Putamen (tissue), 1 donor: ENCODE measurements around the gene EID2.
A peak's percentile ranks its signal among the peaks of the same experiment; 100 is the strongest.

Source experiments
- DNase-seq: peaks from one replicate; pipeline ENCODE4 v3.0.0-alpha.2; 2016; ENCODE audit warnings: low spot score

Gene EID2

DNA sequence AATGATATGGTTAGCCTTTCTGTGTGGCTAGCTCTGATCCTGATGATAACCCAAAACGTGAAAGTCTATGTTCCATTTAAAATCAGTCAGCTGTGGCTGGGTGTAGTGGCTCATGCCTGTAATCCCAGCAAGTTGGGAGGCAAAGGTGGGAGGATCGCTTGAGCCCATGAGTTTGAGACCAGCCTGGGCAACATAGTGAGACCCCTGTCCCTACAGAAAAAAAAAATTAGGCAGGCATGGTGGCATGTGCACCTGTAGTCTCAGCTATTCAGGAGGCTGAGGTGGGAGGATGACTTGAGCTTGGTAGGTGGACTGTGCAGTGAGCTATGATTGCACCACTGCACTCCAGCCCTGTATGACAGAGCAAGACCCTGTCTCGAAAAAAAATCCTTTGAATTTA lies 6.2 kb downstream of the EID2 start:
- no peak for DNase-seq

DNA sequence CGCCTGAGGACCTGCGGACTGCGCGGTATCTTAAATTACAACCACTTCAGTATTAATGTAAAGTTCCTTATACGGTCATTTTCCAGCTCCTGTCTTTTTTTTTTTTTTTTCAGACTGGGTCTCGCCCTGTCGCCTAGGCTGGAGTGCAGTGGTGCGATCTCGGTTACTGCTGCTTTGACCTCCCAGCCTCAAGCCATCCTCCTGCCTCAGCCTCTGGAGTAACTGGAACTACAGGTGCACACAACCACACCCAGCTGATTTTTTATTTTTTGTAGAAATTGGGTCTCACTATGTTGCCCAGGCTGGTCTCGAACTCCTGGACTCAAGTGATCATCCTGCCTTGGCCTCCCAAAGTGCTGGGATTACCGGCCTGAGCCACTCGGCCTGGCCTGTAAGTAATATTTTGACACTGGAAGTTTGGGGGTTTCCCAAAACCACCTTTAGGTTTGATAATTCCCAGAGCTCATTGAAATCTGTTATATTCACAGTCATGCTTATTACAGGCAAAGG lies 6.9 kb downstream of the EID2 start:
- DNase-seq: no peak

DNA sequence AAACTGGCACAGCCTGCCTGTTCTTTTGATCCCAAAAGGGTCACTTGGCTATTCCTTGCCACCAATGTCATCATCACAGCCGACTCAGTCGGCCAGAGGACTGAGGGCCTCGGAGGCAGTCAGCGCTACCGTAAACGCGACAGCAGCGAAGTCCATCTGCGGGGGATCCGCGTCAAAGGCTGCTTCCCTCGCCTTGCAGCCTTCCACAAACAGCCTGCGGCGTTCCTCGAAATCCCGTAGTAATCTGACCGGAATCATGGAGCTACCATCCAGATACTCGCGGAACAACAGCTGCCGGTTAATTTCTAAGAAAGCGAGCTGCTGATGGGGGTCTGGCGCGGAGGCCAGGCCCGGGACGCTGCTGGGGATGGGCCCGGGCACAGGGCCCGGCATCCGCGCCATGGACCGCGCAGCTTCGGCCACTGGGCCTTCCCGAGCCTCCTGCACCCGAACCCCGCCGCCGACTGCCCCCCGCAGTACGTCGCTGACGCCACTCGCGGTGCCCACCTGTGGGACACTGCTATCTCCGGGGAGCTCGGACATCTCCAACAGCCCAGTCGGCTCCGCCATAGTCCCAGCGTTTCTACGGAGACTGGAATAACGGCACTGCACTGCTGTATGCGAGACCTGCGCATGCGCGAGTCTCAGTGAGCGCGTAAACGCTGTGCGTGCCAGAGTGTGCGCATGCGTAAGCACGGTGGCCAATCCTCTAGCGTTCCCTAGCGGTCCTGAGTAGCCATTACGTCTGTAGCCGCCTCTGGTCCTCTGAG lies 7.5 kb downstream of the EID2 start, which contains the start of gene EID2B:
TSS of gene EID2B (minus strand) at position 620 of the 770 bp plus-strand sequence. CDS start at position 570, 50 bp downstream.
- DNase-seq: peak; percentile 95

DNA sequence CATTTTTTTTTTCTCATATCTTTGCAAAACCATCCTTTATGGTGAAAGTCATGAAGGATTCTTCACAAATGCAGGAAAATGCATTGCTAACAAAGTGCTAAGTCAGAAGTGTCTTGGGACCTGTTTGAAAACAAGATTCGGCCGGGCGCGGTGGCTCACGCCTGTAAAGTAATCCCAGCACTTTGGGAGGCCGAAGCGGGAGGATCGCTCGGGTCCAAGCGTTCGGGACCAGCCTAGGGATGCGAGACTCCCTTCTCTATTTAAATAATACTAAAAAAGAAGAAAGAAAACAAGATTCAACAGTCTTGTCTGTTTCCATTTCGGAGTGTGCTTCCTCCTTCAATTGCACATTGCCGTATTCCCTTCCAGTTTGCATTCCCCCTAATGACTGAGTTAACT lies 8.1 kb downstream of the EID2 start:
- DNase-seq: no peak

DNA sequence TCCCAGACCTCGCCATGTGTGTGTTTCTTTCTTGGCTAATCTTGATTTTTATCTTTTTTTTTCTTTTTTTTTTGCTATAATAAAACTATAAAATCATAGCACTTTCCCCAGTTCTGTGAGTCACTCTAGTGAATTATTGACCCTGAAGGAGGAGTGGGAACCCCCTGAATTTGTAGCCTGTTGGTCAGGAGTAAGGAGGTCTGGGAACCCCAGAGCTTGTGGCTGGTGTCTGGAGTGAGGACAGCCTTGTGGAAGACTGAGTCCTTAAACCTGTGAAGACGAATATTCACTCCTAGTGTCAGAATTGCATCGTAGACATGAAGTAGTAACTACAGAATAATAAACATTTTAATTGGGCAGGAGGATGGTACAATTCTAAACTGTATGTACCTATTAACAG lies 14.8 kb downstream of the EID2 start:
- no peak for DNase-seq

DNA sequence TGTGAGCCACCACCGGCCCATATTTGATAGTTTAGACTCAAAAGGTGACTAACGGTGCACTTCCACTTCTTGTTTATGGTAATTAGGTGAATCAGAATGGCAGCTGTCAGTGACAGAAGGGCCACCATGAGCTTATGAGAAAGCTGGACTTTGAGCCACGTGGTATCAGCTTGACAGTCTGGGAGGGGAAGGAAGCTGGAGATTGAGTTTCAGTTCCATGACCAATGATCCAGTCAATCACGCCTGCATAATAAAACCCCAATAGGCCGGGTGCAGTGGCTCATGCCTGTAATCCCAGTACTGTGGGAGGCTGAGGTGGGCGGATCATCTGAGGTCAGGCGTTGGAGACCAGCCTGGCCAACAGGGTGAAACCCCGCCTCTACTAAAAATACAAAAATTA lies 15.5 kb downstream of the EID2 start:
- DNase-seq: no peak

DNA sequence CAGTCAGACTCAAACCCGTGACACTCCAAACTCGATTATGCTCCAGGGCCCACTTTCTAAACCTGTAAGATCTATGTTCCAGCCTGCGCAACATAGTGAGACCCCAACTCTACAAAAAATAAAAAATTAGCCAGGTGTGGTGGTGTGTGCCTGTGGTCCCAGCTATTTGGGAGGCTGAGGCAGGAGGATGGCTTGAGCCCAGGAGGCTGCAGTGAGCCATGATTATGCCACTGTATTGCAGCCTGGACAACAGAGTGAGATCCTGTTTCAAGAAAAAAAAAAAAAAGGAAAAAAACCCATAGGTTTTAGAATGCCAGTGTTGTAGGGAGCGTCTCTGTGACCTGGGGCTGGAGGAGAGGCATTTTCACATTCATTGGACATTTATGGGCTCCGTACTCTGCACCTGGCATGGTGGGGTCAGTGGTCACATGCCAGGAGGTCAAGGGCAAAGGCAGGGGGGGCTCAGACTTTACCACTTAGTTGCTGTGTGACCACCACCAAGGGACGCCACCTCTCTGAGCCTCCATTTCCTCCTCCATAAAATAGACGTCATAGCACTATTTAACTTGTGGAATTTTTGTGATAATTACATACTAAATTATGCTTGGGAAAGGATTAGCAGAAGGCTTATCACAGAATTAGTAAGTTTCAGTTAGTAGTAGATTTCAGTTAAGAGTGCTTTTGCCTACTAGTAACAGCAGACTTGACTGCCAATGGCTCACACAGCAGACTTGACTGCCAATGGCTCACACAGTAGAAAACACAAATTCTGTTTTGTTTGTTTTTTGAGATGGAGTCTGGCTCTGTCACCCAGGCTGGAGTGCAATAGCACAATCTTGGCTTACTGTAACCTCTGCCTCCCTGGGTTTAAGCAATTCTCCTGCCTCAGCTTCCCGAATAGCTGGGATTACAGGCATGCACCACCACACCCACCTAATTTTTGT lies 19.1 kb downstream of the EID2 start:
- no peak for DNase-seq

DNA sequence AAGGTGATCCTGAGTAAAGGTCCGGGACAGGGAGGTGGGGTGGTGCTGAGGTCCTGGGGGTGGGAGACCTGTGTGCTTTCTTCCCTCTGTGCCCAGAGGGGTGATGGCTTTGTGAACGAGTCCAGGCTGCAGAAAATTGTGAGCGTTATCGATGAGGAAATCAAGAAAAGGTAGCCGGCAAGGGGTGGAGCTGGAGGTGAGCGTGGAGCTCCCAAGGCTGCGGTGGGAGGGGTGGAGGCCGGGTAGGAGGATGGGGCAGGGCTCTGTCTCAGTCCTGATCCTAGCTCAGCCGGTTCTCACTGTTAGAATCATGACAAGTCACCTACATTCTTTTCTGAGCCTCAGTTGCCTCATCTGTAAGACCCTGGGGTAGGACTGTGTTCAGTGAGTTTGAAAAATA lies 21.0 kb downstream of the EID2 start:
- DNase-seq: no peak

DNA sequence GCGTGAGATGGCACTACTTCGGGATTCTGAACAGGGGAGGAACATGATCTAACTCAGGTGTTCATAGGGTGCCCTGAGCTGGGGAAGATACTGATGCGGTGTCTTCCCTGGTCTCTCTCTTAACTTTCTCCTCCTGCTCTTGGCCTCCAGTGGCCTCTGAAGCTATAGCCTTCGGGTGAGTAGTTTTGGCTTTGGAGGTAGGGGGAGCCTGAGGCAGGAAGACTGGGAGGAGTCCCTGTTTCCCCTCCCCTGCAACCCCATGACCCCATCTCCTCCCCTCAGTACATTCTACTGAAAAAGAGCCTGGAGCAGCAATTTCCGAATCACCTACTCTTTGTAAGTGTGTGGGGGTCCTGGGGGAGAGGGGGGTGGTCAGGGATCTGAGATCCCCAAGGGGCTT lies 21.5 kb downstream of the EID2 start:
- no peak for DNase-seq

DNA sequence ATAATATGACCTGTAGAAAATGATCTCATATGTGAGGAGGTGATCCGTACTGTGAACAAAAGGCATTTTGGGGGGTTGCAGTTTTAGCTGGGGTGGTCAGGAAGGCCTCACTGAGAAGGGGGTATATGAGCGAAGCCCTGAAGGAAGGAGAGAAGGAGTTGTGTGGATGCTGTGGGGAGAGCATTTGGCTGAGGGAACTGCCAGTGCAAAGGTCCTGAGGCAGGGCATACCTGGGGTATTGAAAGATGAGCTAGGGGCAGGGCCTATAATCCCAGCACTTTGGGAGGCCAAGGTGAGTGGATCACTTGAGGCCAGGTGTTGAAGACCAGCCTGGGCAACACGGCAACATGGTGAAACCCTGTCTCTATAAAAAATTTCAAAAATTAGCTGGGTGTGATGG lies 22.5 kb downstream of the EID2 start:
- DNase-seq: no peak

DNA sequence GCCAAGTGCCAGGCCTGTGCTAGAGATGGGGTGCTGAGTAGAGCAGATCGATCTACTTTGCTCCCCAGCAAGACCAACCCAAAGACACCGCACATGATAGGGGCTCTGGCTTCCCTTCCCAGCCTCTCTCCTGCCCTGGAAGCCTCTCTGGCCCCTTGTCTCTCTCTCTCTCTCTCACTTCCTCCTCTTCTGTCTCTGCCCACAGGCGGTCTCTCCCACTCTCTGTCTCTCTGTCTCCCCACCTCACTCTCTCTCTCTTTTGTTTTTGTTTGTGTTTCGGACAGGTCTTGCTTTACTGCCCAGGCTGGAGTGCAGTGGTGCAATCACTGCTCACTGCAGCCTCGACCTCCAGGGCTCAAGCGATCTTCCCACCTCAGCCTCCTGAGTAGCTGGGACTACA lies 23.7 kb downstream of the EID2 start:
- DNase-seq: no peak

DNA sequence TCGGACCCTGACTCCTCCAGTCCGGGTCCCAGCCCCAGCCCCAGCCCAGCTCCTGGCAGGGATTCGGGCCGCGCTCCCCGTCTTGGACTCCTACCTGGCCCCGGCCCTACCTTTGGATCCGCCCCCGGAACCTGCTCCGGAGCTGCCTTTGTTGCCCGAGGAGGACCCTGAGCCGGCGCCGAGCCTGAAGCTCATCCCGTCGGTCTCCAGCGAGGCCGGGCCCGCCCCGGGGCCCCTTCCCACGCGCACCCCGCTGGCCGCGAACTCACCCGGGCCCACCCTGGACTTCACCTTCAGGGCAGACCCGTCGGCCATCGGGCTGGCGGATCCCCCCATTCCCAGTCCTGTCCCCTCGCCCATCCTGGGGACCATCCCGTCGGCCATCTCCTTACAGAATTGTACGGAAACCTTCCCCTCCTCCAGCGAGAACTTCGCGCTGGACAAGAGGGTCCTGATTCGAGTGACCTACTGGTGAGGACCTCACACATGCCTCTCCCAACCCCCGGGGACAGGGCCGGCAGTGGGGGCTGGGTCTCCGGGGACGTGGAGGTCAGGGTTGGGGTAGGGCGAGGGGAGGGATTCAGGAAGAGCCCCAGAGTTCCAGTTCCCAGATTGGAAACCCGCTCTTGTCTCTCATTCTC lies 24.3 kb downstream of the EID2 start:
- no peak for DNase-seq

DNA sequence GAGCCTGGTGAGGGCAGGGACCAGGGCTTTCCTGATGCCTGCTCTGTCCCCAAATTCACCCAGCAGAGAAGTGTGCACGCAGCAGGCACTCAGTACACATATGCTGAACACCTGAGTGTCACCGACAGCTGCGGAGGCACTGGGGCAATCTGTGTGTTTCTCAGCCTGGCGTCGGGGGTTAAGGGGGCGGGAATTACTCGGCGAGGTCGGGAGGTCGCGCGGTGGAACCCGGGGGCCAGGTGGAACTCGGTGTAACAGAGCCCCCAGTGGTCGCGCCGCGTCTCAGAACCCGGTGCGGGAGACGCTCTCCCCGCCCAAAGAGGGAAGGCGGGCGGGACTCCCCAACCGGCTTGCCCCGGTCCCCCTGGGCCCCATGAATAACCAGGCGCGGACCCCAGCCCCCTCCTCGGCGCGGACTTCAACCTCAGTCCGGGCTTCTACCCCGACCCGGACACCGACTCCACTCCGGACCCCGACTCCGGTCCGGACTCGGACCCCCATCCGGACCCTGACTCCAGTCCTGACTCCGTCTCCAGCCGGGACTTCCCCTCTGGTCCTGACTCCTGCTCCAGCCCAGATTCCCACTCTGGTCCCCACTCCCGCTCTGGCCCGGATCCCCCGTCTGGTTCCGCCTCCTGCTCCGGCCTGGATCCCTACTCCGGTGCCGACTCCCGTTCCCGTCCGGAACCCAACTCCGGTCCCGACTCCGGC lies 25.0 kb downstream of the EID2 start, which contains the start of gene SELENOV:
TSS of gene SELENOV (plus strand) at position 300 of the 711 bp plus-strand sequence. CDS start at position 374, 74 bp downstream.
- no peak for DNase-seq

DNA sequence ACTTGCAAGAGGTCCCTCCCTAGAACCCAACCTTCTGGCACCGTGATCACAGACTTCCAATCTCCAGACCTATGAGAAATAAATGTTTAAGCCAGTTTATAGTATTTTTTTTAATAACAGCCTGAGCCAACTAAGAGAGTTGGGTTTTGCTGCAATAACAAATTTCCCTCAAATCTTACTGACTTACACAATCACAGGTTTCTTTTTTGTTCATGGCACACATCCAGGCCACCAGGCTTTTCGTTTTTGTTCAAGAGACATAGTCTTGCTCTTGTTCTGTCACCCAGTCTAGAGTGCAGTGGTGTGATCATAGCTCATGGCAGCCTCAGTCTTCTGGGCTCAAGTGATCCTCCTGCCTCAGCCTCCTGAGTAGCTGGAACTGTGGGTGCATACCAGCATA lies 27.0 kb downstream of the EID2 start:
- no peak for DNase-seq

DNA sequence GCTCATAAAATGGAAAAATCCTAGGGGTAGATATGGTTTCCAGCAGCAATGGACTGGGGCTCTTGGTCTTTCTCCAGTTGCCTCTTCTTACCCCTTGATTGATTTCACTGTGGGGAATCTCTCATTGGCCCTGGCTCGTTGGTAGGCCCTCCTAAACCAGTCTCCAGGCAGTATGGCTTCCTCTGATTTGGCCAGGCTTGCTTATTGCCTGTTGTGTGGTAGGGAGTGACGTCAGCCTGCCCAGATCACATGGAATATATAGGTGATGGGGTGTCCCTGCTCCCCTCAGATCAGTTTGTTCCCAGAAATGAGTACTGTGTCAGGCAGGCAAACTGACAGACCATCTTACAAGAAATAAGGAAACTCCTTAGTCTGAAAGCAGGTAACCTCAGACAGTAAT lies 30.7 kb downstream of the EID2 start:
- DNase-seq: no peak

DNA sequence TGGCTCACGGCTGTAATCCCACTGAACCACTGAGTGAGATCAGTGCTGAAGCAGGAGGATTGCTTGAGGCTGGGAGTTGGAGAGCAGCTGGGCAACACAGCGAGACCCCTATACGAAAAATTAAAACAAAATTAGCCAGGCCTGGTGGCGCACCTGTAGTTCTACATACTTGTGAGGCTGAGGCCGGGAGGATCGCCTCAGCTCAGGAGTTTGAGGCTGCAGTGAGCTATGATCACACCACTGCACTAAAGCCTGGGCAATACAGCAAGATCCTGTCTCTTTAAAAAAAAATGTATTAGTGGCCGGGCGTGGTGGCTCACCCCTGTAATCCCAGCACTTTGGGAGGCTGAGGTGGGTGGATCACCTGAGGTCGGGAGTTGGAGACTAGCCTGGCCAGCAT lies 31.3 kb downstream of the EID2 start:
- DNase-seq: no peak

DNA sequence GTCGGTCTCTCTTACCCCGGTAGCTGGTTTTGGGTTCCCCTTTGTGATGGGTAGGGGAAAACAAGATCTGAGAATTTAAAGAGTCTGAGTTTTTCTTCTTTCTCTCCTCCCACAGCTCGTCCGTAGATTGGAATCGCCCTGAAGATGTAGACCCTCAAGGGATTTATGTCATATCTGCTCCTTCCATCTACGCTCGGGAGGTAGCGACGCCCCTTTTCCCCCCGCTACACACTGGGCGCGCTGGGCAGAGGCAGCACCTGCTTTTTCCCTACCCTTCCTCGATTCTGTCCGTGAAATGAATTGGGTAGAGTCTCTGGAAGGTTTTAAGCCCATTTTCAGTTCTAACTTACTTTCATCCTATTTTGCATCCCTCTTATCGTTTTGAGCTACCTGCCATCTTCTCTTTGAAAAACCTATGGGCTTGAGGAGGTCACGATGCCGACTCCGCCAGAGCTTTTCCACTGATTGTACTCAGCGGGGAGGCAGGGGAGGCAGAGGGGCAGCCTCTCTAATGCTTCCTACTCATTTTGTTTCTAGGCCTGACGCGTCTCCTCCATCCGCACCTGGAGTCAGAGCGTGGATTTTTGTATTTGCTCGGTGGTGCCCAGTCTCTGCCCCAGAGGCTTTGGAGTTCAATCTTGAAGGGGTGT lies 32.1 kb downstream of the EID2 start:
- no peak for DNase-seq

DNA sequence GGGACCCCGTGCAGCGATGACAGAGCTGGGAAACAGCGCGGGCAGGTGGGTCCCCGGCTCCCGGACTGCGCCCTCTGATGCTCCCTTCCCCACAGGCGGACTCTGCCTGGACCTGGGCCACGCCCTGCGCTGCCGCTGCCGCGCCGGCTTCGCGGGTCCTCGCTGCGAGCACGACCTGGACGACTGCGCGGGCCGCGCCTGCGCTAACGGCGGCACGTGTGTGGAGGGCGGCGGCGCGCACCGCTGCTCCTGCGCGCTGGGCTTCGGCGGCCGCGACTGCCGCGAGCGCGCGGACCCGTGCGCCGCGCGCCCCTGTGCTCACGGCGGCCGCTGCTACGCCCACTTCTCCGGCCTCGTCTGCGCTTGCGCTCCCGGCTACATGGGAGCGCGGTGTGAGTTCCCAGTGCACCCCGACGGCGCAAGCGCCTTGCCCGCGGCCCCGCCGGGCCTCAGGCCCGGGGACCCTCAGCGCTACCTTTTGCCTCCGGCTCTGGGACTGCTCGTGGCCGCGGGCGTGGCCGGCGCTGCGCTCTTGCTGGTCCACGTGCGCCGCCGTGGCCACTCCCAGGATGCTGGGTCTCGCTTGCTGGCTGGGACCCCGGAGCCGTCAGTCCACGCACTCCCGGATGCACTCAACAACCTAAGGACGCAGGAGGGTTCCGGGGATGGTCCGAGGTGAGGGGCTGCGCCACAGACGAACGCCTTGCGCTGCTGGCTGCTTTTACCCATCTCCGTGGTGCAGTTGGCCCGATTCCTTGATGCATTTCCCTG lies 32.8 kb downstream of the EID2 start:
- DNase-seq: peak; percentile 17

DNA sequence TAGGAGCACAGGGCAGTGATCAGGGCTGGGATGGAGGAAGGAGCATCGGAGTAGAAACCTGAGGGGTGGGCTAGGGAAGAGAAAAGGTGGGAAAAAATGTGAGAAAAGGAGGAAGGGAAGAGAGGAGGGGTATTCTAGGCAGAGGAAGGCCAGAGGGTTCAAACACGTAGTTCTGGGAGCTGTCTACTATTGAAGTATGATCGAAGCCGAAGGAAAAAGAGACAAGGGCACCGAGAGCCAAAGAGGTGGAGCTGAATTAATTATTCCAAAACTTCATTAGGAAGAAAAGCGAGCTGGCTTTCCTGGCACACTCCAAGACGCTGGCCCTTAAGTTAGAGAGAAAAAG lies 33.4 kb downstream of the EID2 start:
- no peak for DNase-seq

DNA sequence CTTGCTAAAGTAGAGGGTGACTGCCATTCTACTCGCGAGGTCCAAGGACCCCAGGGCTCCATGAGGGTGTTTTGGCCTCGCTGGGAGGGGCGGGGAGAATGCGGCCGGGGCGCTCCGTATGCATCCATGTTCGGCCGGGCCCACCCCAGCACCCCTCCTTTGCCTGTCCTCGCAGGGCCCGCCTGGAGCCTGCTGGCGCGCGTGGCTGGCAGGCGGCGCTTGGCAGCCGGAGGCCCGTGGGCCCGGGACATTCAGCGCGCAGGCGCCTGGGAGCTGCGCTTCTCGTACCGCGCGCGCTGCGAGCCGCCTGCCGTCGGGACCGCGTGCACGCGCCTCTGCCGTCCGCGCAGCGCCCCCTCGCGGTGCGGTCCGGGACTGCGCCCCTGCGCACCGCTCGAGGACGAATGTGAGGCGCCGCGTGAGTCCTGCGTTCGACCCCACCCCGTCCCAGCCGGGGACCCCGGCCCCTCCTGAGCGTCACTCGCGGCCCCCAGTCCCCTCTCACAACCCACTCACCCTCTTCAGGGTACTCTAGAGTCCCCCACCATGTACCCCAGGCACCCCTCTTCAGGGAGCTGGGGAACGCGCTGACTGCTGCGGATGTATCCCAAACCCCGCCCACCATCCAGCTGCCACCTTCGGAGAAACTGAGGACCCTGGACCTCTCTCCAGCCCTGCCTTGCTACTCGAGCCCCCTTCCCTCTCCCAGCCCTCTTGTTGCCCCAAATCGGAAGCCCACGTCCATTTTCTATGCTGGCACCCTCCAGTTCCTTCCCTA lies 37.1 kb downstream of the EID2 start:
- no peak for DNase-seq
